HepG2 (cell line): ENCODE data around the gene ZDHHC14. TPM values are rescaled to one million over a fixed set of nuclear protein-coding genes. Genes with fewer than 3 reads are reported as not detected.

Experiments
- ATF6 ChIP-seq: sonication (generic); formaldehyde crosslinking; conservative IDR thresholded peaks from 2 replicates; pipeline ENCODE4 v1.4.0; 2020; ENCODE audit warnings: missing genetic modification reagents
- CBX2 ChIP-seq, 2 experiments: fragments of 200-600 bp in 1 of 2; sonication (generic); formaldehyde crosslinking in 1 of 2; IDR thresholded peaks; 2 replicates each; pipeline versions ENCODE4 v1.7.0 to v1.8.1; 2018 to 2022; ENCODE audit warnings: low read depth in 2 of 2, low read length in 1 of 2, mild to moderate bottlenecking in 1 of 2, missing genetic modification reagents in 1 of 2
- DR1 ChIP-seq: sonication (generic); formaldehyde crosslinking; IDR thresholded peaks from 2 replicates; pipeline ENCODE4 v1.8.0; 2021; ENCODE audit warnings: mild to moderate bottlenecking, missing genetic modification reagents, inconsistent platforms
- EED ChIP-seq: sonication (generic); formaldehyde crosslinking; IDR thresholded peaks from 2 replicates; pipeline ENCODE4 v1.5.0; 2020; ENCODE audit warnings: mild to moderate bottlenecking, missing genetic modification reagents
- FOSL2 ChIP-seq: sonication (generic); formaldehyde crosslinking; IDR thresholded peaks from 2 replicates; pipeline ENCODE4 v1.4.0; 2020; ENCODE audit warnings: missing genetic modification reagents
- FUBP1 ChIP-seq: sonication (generic); formaldehyde crosslinking; IDR thresholded peaks from 2 replicates; pipeline ENCODE4 v1.5.1; 2020; ENCODE audit warnings: missing genetic modification reagents, mild to moderate bottlenecking, borderline replicate concordance
- GFI1 ChIP-seq: sonication (generic); formaldehyde crosslinking; IDR thresholded peaks from 2 replicates; pipeline ENCODE4 v1.5.0; 2020; ENCODE audit warnings: missing genetic modification reagents, mild to moderate bottlenecking, borderline replicate concordance
- HBP1 ChIP-seq: IDR thresholded peaks from 2 replicates; pipeline ENCODE4 v1.6.1; 2016; ENCODE audit warnings: low read depth, control low read depth
- MATR3 ChIP-seq: sonication (generic); formaldehyde crosslinking; IDR thresholded peaks from 2 replicates; pipeline ENCODE4 v1.4.0; 2020; ENCODE audit warnings: missing genetic modification reagents
- NFKB2 ChIP-seq: sonication (generic); formaldehyde crosslinking; IDR thresholded peaks from 2 replicates; pipeline ENCODE4 v1.4.0; 2020; ENCODE audit warnings: missing genetic modification reagents, borderline replicate concordance
- RARG ChIP-seq: sonication (generic); formaldehyde crosslinking; IDR thresholded peaks from 2 replicates; pipeline ENCODE4 v1.4.0; 2020; ENCODE audit warnings: low read depth, mild to moderate bottlenecking, missing genetic modification reagents
- THYN1 ChIP-seq: sonication (generic); formaldehyde crosslinking; IDR thresholded peaks from 2 replicates; pipeline ENCODE4 v1.8.1; 2023; ENCODE audit warnings: low read depth, mild to moderate bottlenecking, moderate library complexity, missing genetic modification reagents, borderline replicate concordance
- TSC22D2 ChIP-seq: sonication (generic); formaldehyde crosslinking; IDR thresholded peaks from 2 replicates; pipeline ENCODE4 v1.5.1; 2020; ENCODE audit warnings: missing genetic modification reagents, mild to moderate bottlenecking, borderline replicate concordance
- ZNF263 ChIP-seq: sonication (generic); formaldehyde crosslinking; IDR thresholded peaks from 2 replicates; pipeline ENCODE4 v1.4.0; 2020; ENCODE audit warnings: missing genetic modification reagents
- ZNF275 ChIP-seq: sonication (generic); formaldehyde crosslinking; IDR thresholded peaks from 2 replicates; pipeline ENCODE4 v1.8.0; 2022; ENCODE audit warnings: missing genetic modification reagents, mild to moderate bottlenecking, inconsistent platforms, borderline replicate concordance
- ZNF382 ChIP-seq: sonication (generic); formaldehyde crosslinking; IDR thresholded peaks from 2 replicates; pipeline ENCODE4 v1.5.0; 2020; ENCODE audit warnings: missing genetic modification reagents, mild to moderate bottlenecking, borderline replicate concordance
- ZNF570 ChIP-seq: sonication (generic); formaldehyde crosslinking; IDR thresholded peaks from 2 replicates; pipeline ENCODE4 v1.4.0; 2020; ENCODE audit warnings: mild to moderate bottlenecking, missing genetic modification reagents, borderline replicate concordance
- ZNF607 ChIP-seq: sonication (generic); formaldehyde crosslinking; IDR thresholded peaks from 2 replicates; pipeline ENCODE4 v1.5.1; 2020; ENCODE audit warnings: missing genetic modification reagents, mild to moderate bottlenecking, borderline replicate concordance
- ZNF746 ChIP-seq: sonication (generic); formaldehyde crosslinking; IDR thresholded peaks from 2 replicates; pipeline ENCODE4 v1.8.0; 2022; ENCODE audit warnings: mild to moderate bottlenecking, missing genetic modification reagents
- ZNF75D ChIP-seq: sonication (generic); formaldehyde crosslinking; IDR thresholded peaks from 2 replicates; pipeline ENCODE4 v1.8.1; 2023; ENCODE audit warnings: missing genetic modification reagents, mild to moderate bottlenecking, borderline replicate concordance
- polyA plus RNA-seq, 8 experiments: library from polyadenylated mRNA; depleted of rRNA in 3 of 8; stranded (reverse) in 7 of 8; unstranded in 1 of 8; fragments of >200 nt; fragmentation: Illumina TruSeq in 4 of 8; extraction: Trizol in 4 of 8; gene quantifications; 2 replicates each; pipeline versions ENCODE4 v1.2.1 to v1.2.3, GENCODE V29; 2011 to 2016; ENCODE audit warnings: low read depth in 4 of 8, missing spikeins in 1 of 8, mixed read lengths in 1 of 8; ENCODE audit not compliant: insufficient read depth in 1 of 8
- total RNA-seq, 5 experiments: library from RNA; depleted of rRNA; stranded (reverse); fragments of >200 nt; fragmentation: Illumina TruSeq; extraction: Trizol; gene quantifications; 2 replicates each; pipeline ENCODE4 v1.2.3, GENCODE V29; 2016; ENCODE audit warnings: low read depth in 1 of 5

ZDHHC14 gene
- total and polyA plus RNA-seq, 2 of the 13 experiments (the other 11 are each of a cell fraction or from before 2014, with no cell fraction given) = 3.7 to 9.5 TPM

GRCh38 chr6:157531169-157531985, 150.4 kb downstream of the ZDHHC14 start (continued):
- TF ChIP-seq ZNF382 (CRISPR knock-in tag) (no peak), MATR3 (CRISPR knock-in tag) (no peak), FUBP1 (CRISPR knock-in tag) (peak; percentile 95), ZNF746 (CRISPR knock-in tag) (peak; percentile 97), EED (no peak; the same call in none of the 2 replicates), ZNF75D (CRISPR knock-in tag) (no peak; the same call in 1 of the 2 replicates), NFKB2 (CRISPR knock-in tag) (peak; percentile 86; the same call in 1 of the 2 replicates), HBP1 (CRISPR knock-in tag) (peak; percentile 92), CBX2 (IDR thresholded peaks at IDR 0.05; ENCODE audit: low read depth, low read length) (no peak), CBX2 (CRISPR knock-in tag; IDR thresholded peaks at IDR 0.05; ENCODE audit: low read depth) (no peak), FOSL2 (CRISPR knock-in tag) (peak; percentile 96), ZNF607 (CRISPR knock-in tag) (peak; percentile 98), ATF6 (no peak), THYN1 (CRISPR knock-in tag) (no peak), TSC22D2 (CRISPR knock-in tag) (peak; percentile 50; the same call in 1 of the 2 replicates), ZNF275 (peak; percentile 95), GFI1 (peak; percentile 100), DR1 (peak; percentile 83), RARG (CRISPR knock-in tag) (peak; percentile 95; the same call in 1 of the 2 replicates), ZNF570 (CRISPR knock-in tag) (peak; percentile 94; the same call in 1 of the 2 replicates), ZNF263 (CRISPR knock-in tag) (peak; percentile 80)
